ENCODE results near the gene DAP3. TPM values are rescaled to one million over a fixed set of nuclear protein-coding genes. Genes with fewer than 3 reads are reported as not detected.

Gene DAP3
- polyA plus RNA-seq, 1 of the 3 experiments (the other 2 are of a cell fraction): 115 TPM

- Histone ChIP-seq H3K27me3 (ENCODE audit: insufficient read depth) (no peaks in the 10 kb centered on the region), H3K9me3 (no peaks in the 10 kb centered on the region; the same call in 1 of the 2 replicates), H3K9me2 (no peaks in the 10 kb centered on the region), H3K79me2 (ENCODE audit: insufficient read depth) (peaks cover 15% of the 10 kb centered on the region), H3K4me3 (ENCODE audit: low read depth in 2 of 2, low read length in 1 of 2) (no peak overlapping the region), H3K36me3 (replicated peaks in 1 of 2; ENCODE audit: control insufficient read depth in 1 of 2, insufficient read depth in 2 of 2, low read length in 1 of 2) (peaks cover 0 to 22% of the 10 kb centered on the region in 2 experiments), H3F3A (replicated peaks; ENCODE audit: insufficient read depth) (peaks cover 14% of the 10 kb centered on the region), H3K27ac (ENCODE audit: low read depth in 2 of 2, low read length in 1 of 2) (no peak overlapping the region), H3K9ac (no peak overlapping the region), H3K4me1 (ENCODE audit: control insufficient read depth in 1 of 2, insufficient read depth in 2 of 2, low read depth in 1 of 2, low read length in 1 of 2) (peaks cover 2% of the 10 kb centered on the region in 2 experiments; a peak in 2 of 4 replicates), H3K4me2 (0 out of 2 replicates have a peak overlapping the region, but pooled peaks have one; percentile 24), H2AFZ (ENCODE audit: low read depth) (no peak overlapping the region), H4K20me1 (ENCODE audit: insufficient read depth) (no peaks in the 10 kb centered on the region)
- DNase-seq: no peak
- POLR2A ChIA-PET: no interaction called here
- CTCF ChIA-PET: interaction anchor here (0.7 kb wide), 1 partner anchor 13 kb away, joined by 3 read pairs; no protein-coding TSS in a partner anchor
- TF ChIP-seq, protein P1, sequence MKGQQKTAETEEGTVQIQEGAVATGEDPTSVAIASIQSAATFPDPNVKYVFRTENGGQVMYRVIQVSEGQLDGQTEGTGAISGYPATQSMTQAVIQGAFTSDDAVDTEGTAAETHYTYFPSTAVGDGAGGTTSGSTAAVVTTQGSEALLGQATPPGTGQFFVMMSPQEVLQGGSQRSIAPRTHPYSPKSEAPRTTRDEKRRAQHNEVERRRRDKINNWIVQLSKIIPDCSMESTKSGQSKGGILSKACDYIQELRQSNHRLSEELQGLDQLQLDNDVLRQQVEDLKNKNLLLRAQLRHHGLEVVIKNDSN (IDR thresholded peaks at IDR 0.05; ENCODE audit: borderline replicate concordance, low read depth): no peak
- TF ChIP-seq GATA2 (CRISPR knock-in tag; IDR thresholded peaks at IDR 0.05): no peak
- no peak for TF ChIP-seq GABPA (IDR thresholded peaks at IDR 0.05; ENCODE audit: low read depth)
- 79% methylated on average over 6 of the region's 6 CpGs for WGBS (ENCODE audit: low lambda C conversion rate)
These were observed 43.2 kb upstream of the DAP3 start for GRCh38 chr1:155645648-155646047.

DNA sequence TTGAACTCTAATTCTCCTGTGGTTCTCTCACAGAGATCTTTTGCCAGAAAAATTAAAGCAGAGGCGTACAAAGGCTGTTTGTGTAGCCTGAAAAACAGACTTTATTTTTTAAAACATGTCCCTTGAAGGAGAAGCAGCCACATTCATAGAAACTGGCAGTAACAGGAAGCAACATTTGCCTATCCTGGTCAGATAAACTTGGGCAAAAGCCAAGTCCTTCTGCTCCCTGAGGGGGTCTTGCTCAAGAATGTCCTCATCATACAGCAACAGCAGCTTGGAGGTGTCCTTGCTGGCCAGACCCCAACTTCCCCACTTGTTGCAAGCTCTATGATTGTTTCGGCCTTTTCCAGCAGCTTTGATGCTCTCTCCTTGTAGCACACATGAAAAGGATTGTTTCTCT, 42.6 kb upstream of the DAP3 start:
- H3K79me2 ChIP-seq (ENCODE audit: insufficient read depth): peaks cover 15% of the 10 kb centered on the region
- TF ChIP-seq EP300 (IDR thresholded peaks at IDR 0.05; ENCODE audit: borderline replicate concordance in 1 of 2, low read depth in 1 of 2, low read length in 1 of 2) (no peak), TEAD4 (IDR thresholded peaks at IDR 0.05; ENCODE audit: borderline replicate concordance, insufficient read depth) (no peak), TAF1 (IDR thresholded peaks at IDR 0.05; ENCODE audit: borderline replicate concordance, low read depth, low read length) (no peak), TCF12 (IDR thresholded peaks at IDR 0.05) (no peak), YY1 (IDR thresholded peaks at IDR 0.05; ENCODE audit: low read depth) (no peak), FOXJ3 (CRISPR knock-in tag; IDR thresholded peaks at IDR 0.05) (no peak), JUND (IDR thresholded peaks at IDR 0.05) (no peak), MXI1 (IDR thresholded peaks at IDR 0.05; ENCODE audit: low read depth, low read length) (no peak), RCOR1 (IDR thresholded peaks at IDR 0.05; ENCODE audit: low read length) (no peak), RFX5 (IDR thresholded peaks at IDR 0.05; ENCODE audit: low read length) (no peak), GATA2 (CRISPR knock-in tag; IDR thresholded peaks at IDR 0.05) (no peak), RXRA (IDR thresholded peaks at IDR 0.05; ENCODE audit: borderline replicate concordance, low read depth) (no peak), ELF1 (IDR thresholded peaks at IDR 0.05) (no peak), FOXM1 (IDR thresholded peaks at IDR 0.05; ENCODE audit: low read depth) (no peak), CHD2 (IDR thresholded peaks at IDR 0.05; ENCODE audit: low read length, partially characterized antibody) (no peak), FOSL2 (IDR thresholded peaks at IDR 0.05; ENCODE audit: borderline replicate concordance, low read depth) (no peak)
- TF ChIP-seq, protein P2, sequence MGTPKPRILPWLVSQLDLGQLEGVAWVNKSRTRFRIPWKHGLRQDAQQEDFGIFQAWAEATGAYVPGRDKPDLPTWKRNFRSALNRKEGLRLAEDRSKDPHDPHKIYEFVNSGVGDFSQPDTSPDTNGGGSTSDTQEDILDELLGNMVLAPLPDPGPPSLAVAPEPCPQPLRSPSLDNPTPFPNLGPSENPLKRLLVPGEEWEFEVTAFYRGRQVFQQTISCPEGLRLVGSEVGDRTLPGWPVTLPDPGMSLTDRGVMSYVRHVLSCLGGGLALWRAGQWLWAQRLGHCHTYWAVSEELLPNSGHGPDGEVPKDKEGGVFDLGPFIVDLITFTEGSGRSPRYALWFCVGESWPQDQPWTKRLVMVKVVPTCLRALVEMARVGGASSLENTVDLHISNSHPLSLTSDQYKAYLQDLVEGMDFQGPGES (IDR thresholded peaks at IDR 0.05; ENCODE audit: low read depth, low read length): no peak
- TF ChIP-seq, protein P3, sequence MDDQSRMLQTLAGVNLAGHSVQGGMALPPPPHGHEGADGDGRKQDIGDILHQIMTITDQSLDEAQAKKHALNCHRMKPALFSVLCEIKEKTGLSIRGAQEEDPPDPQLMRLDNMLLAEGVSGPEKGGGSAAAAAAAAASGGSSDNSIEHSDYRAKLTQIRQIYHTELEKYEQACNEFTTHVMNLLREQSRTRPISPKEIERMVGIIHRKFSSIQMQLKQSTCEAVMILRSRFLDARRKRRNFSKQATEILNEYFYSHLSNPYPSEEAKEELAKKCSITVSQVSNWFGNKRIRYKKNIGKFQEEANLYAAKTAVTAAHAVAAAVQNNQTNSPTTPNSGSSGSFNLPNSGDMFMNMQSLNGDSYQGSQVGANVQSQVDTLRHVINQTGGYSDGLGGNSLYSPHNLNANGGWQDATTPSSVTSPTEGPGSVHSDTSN (IDR thresholded peaks at IDR 0.05): no peak
- TF ChIP-seq, protein P1 (IDR thresholded peaks at IDR 0.05; ENCODE audit: borderline replicate concordance, low read depth): no peak
- TF ChIP-seq, protein P4, sequence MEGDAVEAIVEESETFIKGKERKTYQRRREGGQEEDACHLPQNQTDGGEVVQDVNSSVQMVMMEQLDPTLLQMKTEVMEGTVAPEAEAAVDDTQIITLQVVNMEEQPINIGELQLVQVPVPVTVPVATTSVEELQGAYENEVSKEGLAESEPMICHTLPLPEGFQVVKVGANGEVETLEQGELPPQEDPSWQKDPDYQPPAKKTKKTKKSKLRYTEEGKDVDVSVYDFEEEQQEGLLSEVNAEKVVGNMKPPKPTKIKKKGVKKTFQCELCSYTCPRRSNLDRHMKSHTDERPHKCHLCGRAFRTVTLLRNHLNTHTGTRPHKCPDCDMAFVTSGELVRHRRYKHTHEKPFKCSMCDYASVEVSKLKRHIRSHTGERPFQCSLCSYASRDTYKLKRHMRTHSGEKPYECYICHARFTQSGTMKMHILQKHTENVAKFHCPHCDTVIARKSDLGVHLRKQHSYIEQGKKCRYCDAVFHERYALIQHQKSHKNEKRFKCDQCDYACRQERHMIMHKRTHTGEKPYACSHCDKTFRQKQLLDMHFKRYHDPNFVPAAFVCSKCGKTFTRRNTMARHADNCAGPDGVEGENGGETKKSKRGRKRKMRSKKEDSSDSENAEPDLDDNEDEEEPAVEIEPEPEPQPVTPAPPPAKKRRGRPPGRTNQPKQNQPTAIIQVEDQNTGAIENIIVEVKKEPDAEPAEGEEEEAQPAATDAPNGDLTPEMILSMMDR (IDR thresholded peaks at IDR 0.05): no peak
- no peak for DNase-seq
- H3K36me3 ChIP-seq (replicated peaks in 1 of 2; ENCODE audit: control insufficient read depth in 1 of 2, insufficient read depth in 2 of 2, low read length in 1 of 2): peaks cover 0 to 22% of the 10 kb centered on the region in 2 experiments
- 87% methylated on average over 2 of the region's 2 CpGs for WGBS (ENCODE audit: low lambda C conversion rate)
- H2AFZ ChIP-seq (ENCODE audit: low read depth): no peak overlapping the region
- H3K9me2 ChIP-seq: no peaks in the 10 kb centered on the region
- H3K27me3 ChIP-seq (ENCODE audit: insufficient read depth): no peaks in the 10 kb centered on the region
- H3K4me3 ChIP-seq (ENCODE audit: low read depth in 2 of 2, low read length in 1 of 2): peak overlapping the region in 1 of 2 experiments; percentile 14; a peak in 1 of 4 replicates
- ChIA-PET CTCF (interaction anchor here (1.0 kb wide), 1 partner anchor 395 kb away, joined by 4 read pairs; no protein-coding TSS in a partner anchor), POLR2A (no interaction called here)
- H3K27ac ChIP-seq (ENCODE audit: low read depth in 2 of 2, low read length in 1 of 2): no peak overlapping the region
- H4K20me1 ChIP-seq (ENCODE audit: insufficient read depth): no peaks in the 10 kb centered on the region
- peaks cover 4 to 5% of the 10 kb centered on the region in 2 experiments; a peak in 2 of 4 replicates for H3K4me1 ChIP-seq (ENCODE audit: control insufficient read depth in 1 of 2, insufficient read depth in 2 of 2, low read depth in 1 of 2, low read length in 1 of 2)
- peak overlapping the region; percentile 48; the same call in 1 of the 2 replicates for H3K4me2 ChIP-seq
- H3F3A ChIP-seq (replicated peaks; ENCODE audit: insufficient read depth): peaks cover 19% of the 10 kb centered on the region
- no peaks in the 10 kb centered on the region; the same call in 1 of the 2 replicates for H3K9me3 ChIP-seq
- no peak overlapping the region for H3K9ac ChIP-seq
